ENCODE measurements around the gene MCF2L.

GRCh38 chr13:113061796-113062425 is 92.9 kb downstream of the MCF2L start:
- TF ChIP-seq CTCF (IDR thresholded peaks at IDR 0.05) (no peak), POLR2A (IDR thresholded peaks at IDR 0.05) (no peak)

Data from body of pancreas (tissue), 4 donors.